Fibroblast of mammary gland (primary cell): Measurements from ENCODE around the gene NHLRC1.

ENCODE experiments used
- DNase-seq: peaks from one replicate; pipeline ENCODE4 v3.0.0-alpha.2; 2010; ENCODE audit warnings: low read depth
- H3K4me3 ChIP-seq: 2 replicates; pipeline ENCODE4 v1.5.1; 2011; ENCODE audit warnings: low read depth, mild to moderate bottlenecking, low read length, moderate library complexity; ENCODE audit not compliant: control insufficient read depth
- CTCF ChIP-seq: conservative IDR thresholded peaks from 2 replicates; pipeline ENCODE4 v1.5.1; 2011; ENCODE audit warnings: low read depth, low read length, inconsistent platforms; ENCODE audit not compliant: control insufficient read depth, insufficient read depth

The NHLRC1 gene

GRCh38 chr6:18091382-18091781 is 31.1 kb downstream of the NHLRC1 start:
- DNase-seq, result no peak
- no peak overlapping the region for H3K4me3 ChIP-seq
- TF ChIP-seq CTCF, result no peak

GRCh38 chr6:18090349-18090786 is 32.1 kb downstream of the NHLRC1 start:
- DNase-seq, result no peak
- no peak overlapping the region for H3K4me3 ChIP-seq
- TF ChIP-seq CTCF, result no peak

- DNase-seq, result no peak
- TF ChIP-seq CTCF, result no peak
- no peak overlapping the region for H3K4me3 ChIP-seq
Measured at GRCh38 chr6:18088419-18089296, 33.8 kb downstream of the NHLRC1 start.

- no peak for DNase-seq
- no peak for TF ChIP-seq CTCF
- no peak overlapping the region for H3K4me3 ChIP-seq
Measured at GRCh38 chr6:18087396-18088165, 34.9 kb downstream of the NHLRC1 start.

GRCh38 chr6:18081025-18081668 is 41.3 kb downstream of the NHLRC1 start:
- no peak for TF ChIP-seq CTCF
- DNase-seq, result no peak
- no peak overlapping the region for H3K4me3 ChIP-seq

GRCh38 chr6:18080544-18080943 is 41.9 kb downstream of the NHLRC1 start:
- TF ChIP-seq CTCF, result no peak
- no peak for DNase-seq
- no peak overlapping the region for H3K4me3 ChIP-seq
